GM12801 (cell line): ENCODE data around the gene SDC1.

Experiments
- CTCF ChIP-seq: IDR thresholded peaks from one replicate; pipeline ENCODE4 v1.5.1; 2011; ENCODE audit warnings: control low read depth; ENCODE audit not compliant: insufficient read length; ENCODE audit errors: extremely low read depth

Gene SDC1

GRCh38 chr2:20231159-20231558, 6.2 kb upstream of the SDC1 start:
- TF ChIP-seq CTCF, result no peak

GRCh38 chr2:20230114-20230425, 5.1 kb upstream of the SDC1 start:
- no peak for TF ChIP-seq CTCF

GRCh38 chr2:20229322-20230113, 4.6 kb upstream of the SDC1 start:
- no peak for TF ChIP-seq CTCF

- TF ChIP-seq CTCF, result no peak
These were observed 3.1 kb upstream of the SDC1 start for GRCh38 chr2:20227894-20228505.

GRCh38 chr2:20226152-20226545, 1.2 kb upstream of the SDC1 start:
- no peak for TF ChIP-seq CTCF

GRCh38 chr2:20225294-20226151, 593 bp upstream of the SDC1 start:
- TF ChIP-seq CTCF, result no peak

GRCh38 chr2:20224164-20224715, 690 bp downstream of the SDC1 start:
- no peak for TF ChIP-seq CTCF
